Ecto neural progenitor cell (in vitro differentiated cells): ENCODE results near the gene FOXO6.

Source experiments
- DNase-seq: peaks from one replicate; pipeline ENCODE4 v3.0.0-alpha.2; 2018; ENCODE audit warnings: low spot score

Gene FOXO6

GRCh38 chr1:41360786-41361494 lies at the start of gene FOXO6:
Gene FOXO6, plus strand, starts transcription at chr1:41361434.
- DNase-seq: peak; percentile 99

- no peak for DNase-seq
These were observed 48.1 kb upstream of the FOXO6 start for GRCh38 chr1:41312991-41313645.

DNA sequence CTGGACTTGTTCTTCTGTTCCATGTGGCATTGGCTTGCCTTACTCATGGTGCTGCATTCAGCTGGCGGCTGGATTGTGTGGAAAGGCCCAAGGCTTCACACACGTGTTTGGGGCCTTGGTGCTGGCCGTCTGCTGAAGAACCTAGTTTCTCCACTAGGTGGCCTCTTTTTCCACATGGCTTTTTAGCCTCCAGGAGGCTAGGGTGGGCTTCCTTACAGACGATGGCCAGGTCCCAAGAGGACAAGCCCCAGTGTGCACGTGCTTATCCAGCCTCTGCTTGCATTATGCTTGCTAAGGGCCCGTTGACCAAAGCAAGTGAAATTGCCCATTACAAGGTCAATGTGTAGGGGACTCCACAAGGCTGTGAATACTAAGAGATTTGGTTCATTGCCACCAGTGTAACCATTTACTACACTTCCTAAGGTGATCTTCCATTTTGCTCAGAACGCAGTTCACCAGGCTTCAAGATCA lies 47.5 kb upstream of the FOXO6 start:
- DNase-seq: peak; percentile 64

GRCh38 chr1:41314376-41315145 lies 46.7 kb upstream of the FOXO6 start:
- DNase-seq: no peak

DNA sequence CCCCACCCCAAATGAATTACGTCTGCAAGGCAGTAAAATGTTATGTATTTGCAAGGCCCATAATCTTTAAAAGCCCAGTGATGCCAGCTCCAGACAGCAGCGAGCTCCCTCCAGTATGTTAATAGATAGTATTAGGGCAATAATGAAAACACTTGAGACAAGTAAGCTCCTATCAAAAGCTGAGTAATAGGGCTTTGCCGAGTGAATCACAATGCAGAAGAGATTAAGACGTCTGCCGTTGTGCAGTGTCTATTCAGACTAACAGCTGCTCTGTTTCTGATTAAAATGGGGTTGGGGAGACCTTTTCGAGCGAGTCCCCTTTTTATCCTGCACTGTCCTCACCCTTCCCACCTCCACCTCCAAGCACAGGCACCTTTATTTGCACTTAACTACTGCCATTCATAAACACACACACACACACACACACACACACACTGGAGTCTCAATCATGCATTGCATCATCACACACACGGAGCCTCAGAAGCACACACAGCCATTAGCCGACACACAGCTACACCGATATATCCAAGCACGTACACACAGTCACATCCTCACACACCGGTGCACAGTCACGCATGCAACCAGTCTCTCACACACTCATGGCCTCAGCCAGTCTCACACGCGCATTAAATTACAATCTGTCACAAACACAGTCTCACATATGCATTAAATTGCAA lies 46.0 kb upstream of the FOXO6 start:
- no peak for DNase-seq

- no peak for DNase-seq
These were observed 45.4 kb upstream of the FOXO6 start for GRCh38 chr1:41315871-41316270.

DNA sequence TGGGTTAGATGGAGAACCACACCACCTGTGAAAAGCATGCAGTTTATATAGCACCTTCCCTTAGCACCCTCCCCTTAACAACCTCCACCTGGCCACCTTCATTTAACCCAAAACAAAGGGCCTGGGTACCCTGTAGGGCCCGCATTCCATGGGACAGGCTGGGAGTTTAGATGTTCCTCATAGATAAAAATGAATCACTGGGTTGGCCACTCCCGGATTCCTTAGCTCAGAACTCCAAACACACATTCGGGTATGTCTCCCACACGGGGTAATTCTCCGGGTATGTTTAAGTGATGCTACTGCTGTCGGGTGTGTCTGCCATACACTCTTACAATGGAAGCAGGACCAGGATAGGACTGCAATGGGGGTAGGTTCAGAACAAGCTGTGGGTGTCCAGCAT lies 43.9 kb upstream of the FOXO6 start:
- DNase-seq: no peak

DNA sequence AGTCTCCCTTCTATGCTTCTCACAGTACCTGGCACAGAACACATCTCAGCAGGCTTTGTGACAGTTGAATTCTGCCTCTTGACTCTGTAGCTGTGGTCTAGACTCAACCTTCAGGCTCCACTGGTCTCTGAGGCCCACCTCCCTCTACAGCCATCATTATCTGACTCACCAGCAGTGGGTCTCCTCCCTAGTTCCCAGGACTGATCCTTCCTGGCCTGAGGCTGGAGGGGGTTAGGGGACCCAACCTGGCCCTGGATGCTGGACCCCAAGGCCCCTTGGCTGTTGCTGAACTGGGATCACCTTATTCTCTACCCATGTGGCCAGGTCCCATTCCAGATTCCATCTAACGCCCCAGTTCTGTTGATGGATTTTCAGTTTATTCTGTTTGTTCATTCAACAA lies 43.1 kb upstream of the FOXO6 start:
- DNase-seq: no peak

DNA sequence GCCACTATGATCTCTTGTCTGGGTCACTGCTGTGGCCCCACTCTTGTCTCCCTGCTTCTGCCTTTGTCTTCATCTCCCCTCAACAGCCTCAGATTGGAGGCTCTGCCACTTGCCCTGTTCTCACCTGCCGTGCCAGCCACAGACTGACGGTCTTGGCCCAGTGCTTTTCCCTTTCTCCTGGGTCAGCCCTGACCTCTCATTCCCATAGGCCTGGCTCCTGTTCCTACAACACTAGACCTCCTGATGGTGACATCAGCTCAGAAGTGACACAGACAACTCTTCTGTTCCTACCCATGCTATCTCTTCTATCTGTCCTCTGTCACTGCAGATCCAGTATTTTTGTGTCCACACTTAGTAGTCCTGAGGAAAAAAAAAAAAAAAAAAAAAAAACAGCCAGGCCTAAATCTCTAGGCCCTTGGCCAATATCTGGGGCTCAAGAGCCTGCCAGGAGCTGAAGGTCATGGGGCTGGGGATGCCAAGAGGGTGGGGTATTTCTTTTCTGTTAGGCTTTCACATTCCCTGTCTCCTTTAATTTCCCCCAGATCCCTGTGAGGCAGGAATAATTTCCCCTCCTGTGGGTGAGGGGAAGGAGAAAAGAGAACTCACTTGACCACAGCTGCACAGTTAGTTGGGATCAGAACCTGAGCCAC lies 42.0 kb upstream of the FOXO6 start:
- no peak for DNase-seq

DNA sequence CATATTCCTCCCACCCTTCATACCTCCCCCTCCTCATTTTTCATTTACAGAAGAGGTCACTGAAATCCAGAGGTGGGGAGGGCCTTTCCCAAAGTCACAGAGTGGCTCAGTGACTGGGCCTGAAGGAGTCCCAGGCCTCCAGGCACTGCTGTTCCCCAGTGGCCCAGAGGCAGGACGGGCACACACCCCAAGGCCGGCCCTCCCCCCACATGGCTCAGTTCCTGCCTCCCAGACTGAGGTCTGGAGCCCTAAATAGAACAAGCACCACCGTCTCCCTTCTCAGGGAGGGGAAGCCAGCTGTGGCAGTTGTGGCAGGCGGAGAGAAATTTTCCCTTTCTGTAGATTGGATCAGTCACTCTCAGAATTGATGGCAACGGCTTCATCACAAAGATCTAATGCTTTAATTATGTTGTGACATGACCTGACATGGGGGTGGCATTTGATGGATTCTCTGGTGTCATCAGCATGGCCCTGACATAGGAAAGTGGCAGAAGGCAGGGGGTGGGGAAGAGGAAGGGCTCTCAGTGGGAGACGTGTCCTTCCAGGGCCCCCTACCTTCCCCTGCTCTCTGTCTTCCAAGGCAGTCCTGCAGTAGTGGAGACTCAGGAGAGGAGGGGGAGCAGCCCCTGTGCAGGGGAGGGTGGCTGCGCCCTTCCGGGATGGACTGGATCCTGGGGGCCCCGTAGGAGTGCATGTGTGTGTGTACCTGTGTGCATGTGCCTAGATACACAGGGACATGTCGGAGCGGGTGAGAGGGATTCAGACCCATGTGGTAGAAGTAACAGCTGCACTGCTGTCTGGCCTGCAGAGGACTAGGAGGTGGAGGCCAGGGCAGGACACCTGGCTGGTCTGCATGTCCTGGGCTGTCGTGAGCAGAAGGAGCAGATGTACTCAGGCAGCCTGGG lies 41.2 kb upstream of the FOXO6 start:
- DNase-seq: no peak

DNA sequence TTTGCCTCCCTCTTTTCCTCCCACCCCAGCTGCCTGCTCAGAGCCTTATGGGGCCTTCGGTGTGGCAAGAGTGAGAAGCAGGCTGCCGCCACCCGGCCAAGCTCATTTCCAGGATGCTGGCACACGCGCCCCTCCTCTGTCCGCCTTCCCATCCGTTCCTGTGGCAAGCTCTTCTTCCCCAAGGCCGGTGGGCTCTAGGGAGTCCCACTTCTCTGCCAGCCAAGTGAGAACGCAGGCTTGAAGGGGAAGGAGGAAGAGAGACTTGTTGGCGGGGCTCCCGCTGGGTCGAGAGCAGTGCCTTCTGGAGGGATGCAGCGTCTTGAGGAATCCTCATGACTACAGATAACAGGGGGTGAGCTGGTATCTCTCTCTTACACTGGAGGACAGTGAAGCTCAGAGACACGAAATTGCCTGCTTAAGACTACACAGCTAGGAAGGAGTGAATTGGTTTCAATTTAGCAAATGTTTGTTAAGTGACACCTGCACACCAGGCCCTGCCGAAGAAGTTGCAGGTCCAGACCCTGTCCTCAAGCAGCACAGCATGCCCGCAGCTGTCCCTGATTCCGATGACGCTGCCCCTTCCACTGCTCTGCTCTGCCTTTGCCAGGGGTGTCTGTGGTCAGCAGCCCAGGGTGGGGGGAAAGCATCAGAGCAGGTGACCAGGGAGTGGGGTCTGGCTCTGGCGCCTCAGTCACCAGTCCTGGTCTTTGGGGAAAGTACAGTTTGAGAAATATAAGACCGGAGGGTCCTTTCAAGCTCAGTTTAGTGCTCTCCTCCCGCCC lies 40.1 kb upstream of the FOXO6 start:
- no peak for DNase-seq

DNA sequence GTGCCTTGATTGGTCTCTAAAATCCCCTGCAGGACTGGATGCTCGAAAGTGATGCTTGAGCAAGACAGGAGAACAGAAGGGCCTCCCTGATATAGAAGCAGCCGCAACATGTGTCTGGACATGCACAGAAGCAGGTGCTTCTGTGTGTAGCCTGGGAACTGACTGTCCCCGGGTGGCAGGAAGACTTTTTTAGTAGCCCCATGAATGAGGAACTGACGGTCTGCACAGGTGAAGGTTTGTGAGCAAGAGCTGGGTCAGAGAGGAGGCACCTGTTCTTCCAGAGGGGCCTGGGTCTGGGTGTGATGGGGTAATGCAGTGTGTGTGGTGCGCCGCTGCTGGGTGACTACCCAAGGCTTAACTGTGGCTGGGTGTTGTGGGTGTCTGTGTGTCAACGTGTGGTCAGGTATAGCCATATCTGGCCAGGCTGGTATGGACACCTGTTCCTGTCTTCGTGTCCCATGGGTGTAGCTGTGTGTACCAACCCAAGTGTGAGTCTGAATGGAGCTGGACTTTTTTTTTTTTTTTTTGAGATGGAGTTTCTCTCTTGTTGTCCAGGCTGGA lies 39.1 kb upstream of the FOXO6 start:
- no peak for DNase-seq

DNA sequence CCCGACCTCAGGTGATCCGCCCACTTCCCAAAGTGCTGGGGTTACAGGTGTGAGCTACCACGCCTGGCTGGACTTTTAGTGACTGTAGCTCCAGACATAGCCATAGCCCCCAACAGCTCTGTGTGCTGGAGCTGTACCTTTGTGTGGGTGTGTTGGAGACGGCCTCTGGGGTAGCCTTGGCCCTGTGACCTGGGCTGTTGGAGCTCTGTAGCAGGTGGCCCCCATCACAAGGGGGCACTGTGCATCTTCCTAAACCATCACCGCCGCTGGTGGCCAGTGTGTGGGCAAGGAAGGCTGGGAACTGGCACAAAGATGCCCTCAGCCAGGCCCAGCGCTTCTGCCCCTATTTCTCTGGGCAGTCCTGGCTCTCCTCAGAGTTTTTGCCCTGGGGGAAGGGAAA lies 38.4 kb upstream of the FOXO6 start:
- DNase-seq: peak; percentile 69

GRCh38 chr1:41323243-41323642 lies 38.0 kb upstream of the FOXO6 start:
- DNase-seq: no peak

GRCh38 chr1:41325801-41326200 lies 35.4 kb upstream of the FOXO6 start:
- DNase-seq: no peak

DNA sequence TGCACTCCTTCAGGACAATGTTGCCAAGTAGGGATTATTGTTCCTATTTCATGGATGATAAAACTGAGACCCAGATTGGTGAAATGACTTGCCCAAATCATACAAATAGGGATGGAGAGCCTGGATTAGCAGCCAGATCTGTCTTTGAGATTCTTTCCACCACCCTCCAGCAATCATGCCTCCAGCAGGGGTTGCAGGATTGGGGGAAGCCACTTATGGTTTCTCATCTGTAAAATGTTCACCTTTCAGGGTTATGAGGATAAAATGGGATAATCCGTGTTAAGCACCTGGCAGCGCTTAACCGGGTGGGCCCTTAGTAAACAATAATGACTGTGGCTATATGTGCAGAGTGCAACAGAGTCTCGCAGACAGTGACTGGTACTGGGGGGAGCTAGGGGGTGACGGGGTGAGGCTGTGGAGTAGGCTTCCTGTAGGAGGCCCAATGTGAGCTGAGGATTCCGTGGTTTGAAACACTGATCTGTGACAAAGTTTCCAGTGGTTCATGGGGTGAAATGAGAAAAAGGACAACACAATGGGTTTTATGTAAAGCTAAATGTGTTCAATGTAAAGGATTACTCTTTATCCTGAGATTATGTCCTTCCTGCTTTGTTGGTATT lies 33.7 kb upstream of the FOXO6 start:
- DNase-seq: no peak

DNA sequence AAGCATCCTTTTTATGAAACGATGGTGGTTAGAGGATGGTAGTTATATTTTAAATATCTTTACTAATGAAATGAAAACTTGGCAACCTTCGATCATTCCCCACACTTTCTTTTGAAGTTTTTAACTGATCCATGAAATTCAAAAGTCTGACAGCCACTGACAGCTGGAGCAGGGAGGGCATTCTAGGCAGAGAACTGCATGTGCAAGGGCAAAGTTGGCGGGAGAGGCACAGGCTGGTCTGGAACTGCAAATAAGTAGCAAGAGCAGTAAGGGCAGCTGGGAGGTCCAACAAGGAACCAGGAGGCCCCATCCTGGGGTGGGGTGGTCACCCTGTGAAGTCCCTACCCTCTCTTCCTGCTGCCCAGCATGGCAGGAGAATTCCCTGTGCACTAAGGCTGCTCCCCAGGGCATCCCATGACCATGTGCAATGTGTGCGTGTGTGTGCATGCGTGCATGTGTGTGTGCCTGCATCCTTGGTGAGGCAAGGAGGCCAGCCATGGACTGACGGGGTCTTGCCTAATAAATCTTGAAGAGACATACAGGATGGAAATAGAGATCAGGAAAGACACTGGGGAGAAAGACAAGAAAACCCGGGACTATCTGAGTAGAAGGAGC lies 33.1 kb upstream of the FOXO6 start:
- no peak for DNase-seq

DNA sequence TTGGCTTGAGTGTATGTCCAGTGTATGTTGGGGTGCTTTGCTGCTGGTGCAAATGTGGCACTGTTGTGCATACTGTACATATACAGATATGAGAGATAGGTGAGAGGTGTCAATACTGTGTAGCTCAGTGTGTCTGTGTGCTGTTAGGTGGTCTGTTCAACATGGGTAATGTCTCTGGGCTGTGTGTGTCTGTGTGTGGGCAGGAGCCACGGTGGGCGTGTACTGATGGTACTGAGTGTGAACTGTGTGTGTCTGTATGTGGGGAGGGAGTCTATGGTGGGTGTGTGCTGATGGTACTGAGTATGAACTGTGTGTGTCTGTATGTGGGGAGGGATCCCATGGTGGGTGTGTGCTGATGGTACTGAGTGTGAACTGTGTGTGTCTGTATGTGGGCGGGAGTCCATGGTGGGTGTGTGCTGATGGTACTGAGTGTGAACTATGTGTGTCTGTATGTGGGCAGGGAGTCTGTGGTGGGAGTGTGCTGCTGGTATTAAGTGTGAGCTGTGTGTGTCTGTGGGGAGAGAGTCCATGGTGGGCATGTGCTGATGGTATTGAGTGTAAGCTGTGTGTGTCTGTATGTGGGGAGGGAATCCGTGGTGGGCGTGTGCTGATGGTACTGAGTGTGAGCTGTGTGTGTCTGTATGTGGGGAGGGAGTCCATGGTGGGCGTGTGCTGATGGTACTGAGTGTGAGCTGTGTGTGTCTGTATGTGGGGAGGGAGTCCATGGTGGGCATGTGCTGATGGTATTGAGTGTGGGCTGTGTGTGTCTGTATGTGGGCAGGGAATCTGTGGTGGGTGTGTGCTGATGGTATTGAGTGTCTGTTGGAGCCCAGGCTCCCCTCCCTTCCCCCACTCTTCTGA lies 32.2 kb upstream of the FOXO6 start:
- no peak for DNase-seq
